Fibroblast of skin of left quadriceps (primary cell): ENCODE data around the gene CCDC142.
A peak's percentile ranks its signal among the peaks of the same experiment; 100 is the strongest.

ENCODE experiments used
- DNase-seq, 2 experiments: peaks; one replicate each; pipeline ENCODE4 v3.0.0-alpha.2; 2013; ENCODE audit warnings: low read depth in 2 of 2

The CCDC142 gene

GRCh38 chr2:74441690-74442482, 40.9 kb downstream of the CCDC142 start, which contains the start of gene RTKN:
TSS of gene RTKN (minus strand) at chr2:74441937. CDS start at chr2:74441816, 121 bp downstream.
- no peak for DNase-seq

DNA sequence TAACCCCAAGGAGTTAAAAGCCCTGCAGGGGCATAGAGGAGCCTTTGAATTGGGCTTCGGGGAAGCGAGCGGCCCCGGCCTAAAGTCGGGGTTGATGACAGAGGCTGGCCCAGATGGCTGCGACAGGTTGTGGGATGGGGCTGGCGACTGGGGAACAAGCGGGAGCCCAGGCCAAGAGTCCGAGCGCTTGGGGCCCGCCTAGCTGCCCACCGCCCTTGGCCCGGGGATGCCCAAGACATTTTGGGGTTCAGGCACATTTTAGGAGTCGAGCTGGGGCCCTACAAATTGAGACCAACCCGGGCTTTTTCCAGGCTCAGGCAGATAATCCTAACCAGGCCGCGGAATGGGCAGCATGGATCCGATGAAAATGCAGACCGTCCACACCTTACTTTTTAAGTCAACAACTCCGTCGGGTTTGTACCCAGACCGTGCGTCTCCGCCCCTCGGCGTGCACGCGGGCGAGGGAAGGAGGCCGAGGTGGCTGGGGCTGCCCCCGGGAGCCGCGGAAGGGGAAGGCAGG, 41.6 kb downstream of the CCDC142 start:
- DNase-seq: no peak

- peak; percentile 52 to 55 for DNase-seq
Observed at GRCh38 chr2:74440378-74441169, 42.2 kb downstream of the CCDC142 start.

DNA sequence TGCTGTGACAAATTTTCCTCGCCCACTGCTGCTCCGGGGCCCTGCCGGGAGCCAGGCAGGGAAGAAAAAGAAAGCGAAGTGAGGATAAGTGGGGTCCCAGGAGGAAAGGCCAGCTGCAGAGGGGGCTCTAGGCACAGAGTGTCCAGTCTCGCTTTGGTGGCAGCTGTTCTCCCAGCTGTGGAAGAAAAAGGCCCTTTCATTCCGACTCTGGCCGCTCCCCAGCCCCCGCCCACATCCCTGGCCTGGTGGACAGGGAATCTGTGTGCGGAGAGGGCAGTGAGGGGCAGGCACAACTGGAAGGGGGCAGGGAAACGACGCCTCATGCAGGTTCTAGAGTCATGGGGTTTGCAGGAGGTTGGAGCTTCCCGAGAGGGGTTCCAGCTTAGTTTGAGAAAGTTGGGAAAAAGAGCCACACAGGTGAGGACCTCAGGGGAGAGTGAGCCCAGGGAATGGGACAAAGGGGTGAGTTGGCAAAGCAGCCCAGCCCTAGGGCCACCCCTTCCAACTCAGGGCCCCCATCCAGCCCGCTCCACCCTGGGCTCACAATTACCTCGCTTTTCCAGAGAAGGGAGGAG, 42.9 kb downstream of the CCDC142 start:
- no peak for DNase-seq

GRCh38 chr2:74439373-74439772, 43.4 kb downstream of the CCDC142 start:
- DNase-seq: no peak

GRCh38 chr2:74438248-74438647, 44.5 kb downstream of the CCDC142 start:
- no peak for DNase-seq

DNA sequence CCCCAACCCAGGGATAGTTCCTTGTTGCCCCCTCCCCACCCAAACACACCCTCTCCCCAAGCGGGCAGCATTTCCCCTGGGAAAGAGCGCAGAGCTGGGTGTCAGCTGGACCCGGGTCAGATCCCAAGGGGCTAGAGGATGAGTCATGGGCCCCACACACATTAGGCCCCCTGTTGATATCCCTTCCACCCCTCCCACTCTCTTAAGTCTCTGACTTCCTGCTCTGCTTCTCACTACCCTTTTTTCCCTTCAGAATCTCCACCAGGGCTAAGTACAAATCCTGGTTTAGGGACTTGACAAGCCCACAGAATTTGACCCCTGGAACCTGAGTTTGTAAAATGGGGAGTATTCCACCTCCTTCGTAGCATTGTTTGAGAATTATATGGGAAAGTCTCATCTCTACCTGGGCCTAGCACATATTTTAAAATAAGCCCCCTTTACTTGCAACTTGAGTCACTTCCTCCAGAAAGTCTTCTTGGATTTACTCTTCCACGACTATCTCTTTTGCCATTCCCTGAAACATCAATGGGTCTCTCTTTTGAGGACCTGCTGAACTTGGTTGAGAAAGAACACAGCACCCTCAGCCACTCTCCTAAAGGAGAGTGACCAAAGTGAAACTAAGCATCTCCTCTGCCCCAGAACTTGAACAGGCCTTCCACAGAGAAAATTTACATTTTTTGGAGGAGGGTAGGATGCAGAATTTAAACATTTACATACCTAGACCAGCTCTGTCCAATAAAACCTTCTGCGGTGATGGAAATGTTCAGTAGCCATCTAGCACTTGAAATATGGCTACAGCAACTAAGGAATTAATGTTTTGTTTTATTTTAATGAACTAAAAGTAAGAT, 45.7 kb downstream of the CCDC142 start:
- DNase-seq: no peak

GRCh38 chr2:74436111-74436805, 46.5 kb downstream of the CCDC142 start:
- DNase-seq: no peak

DNA sequence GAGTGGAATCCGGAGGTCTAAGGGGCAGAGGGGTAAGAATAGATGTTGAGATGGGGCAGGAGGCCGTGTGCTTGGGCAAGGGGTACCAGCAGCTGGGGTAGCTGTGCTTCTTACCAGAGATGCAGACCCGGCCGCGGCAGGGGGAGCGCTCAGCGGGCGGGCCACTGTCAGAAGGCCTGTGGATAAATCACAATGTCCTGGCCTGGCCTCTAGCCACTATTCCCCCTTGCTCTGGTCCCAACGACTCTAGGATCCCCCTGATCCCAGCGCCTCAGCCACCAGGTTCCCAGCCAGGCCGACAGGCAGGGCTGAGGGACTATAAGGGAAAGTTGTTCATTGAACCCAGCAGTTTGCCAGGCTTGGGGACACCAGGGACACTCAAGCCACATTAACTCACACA, 52.3 kb downstream of the CCDC142 start:
- DNase-seq: no peak

GRCh38 chr2:74429487-74430451, 53.0 kb downstream of the CCDC142 start:
- no peak for DNase-seq

GRCh38 chr2:74428675-74429074, 54.1 kb downstream of the CCDC142 start:
- DNase-seq: no peak

DNA sequence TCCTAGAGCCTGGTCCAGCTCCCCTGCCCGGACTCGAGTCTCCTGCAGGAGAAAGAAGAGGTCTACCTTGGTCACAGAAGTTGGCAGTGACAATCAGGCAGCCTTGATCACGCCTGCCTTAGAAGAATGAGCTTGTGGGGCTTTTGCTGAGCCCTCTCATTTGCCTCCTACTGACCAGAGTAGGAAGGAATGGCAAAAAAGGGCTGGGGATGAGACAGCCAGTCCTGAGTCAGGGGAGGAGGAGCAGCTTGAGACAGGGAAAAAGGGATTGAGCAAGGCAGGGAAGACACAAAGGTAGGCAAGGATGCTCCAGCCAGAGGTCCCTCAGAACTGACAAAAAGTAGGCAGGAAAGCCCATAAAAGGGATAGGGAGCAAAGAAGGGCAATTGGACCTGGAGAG, 55.2 kb downstream of the CCDC142 start:
- DNase-seq: no peak

DNA sequence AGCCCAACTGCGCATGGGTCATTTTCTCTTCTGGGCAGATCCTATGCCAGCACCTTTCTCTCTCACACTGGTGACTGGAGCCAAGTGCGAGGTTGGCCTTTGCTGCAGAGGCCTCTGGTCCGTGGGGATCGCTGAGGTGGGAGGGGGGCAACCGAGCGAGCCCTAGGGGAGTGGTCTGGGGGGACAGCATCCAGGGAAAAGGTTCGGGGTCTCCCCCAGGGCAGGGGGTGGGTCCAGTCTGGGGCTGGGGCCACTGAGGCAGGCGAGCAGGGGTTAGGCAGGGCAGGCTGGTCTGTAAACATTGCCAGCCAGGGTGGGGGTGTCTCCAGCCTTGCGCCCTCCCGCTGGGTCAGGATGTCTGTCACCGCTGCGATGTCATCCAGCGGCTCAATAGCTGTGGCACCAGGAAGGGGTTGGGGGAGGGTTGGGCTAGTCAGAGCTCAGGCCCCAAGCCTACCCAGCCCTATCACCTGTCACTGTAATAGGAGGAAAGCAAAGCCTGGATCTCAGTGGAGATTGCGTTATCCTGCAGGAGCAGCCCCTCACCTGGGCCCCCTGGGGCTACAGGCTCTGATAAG, 56.5 kb downstream of the CCDC142 start:
- no peak for DNase-seq

DNA sequence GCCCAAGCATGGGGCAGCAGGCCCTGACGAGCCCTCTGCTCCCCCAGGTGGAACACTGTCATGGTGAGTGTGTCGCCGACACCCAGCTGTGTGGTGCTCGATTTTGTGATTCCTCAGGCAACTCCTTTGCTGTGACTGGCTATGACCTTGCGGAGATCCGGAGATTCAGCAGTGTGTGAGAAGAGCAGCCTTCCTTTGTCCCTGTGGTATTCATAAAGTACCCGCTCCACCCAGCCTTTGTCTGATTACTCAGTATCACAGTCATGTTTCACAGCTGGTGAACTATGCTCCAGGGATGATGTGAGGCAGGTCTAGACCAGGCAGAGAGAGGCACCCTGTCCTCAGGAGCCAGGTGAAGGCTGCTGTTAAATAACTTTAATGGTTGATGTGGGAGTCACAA, 57.3 kb downstream of the CCDC142 start:
- no peak for DNase-seq

- no peak for DNase-seq
Observed at GRCh38 chr2:74424995-74425406, 57.8 kb downstream of the CCDC142 start.

GRCh38 chr2:74424139-74424992, 58.4 kb downstream of the CCDC142 start:
- no peak for DNase-seq
